Measurements from ENCODE around the gene FAM89A. TPM values are rescaled to one million over a fixed set of nuclear protein-coding genes. Genes with fewer than 3 reads are reported as not detected.

The FAM89A gene
- total RNA-seq (10 to 100 TPM; 14.3 to 26.9 TPM), polyA plus RNA-seq (10 to 100 TPM; 19.5 to 27.1 TPM)
- long read RNA-seq, donor 1, transcript FAM89A-201 (2 exons, 1,495 nt): major isoform, 14 of 14 reads
- long read RNA-seq, donor 1, partial matches to known transcripts: 0 of 14 reads
- long read RNA-seq, donor 1, other reads (novel, unspliced or antisense): 0 of 14 reads
- long read RNA-seq, donor 2, transcript FAM89A-201 (2 exons, 1,495 nt): major isoform, 6 of 6 reads
- long read RNA-seq, donor 2, partial matches to known transcripts: 0 of 6 reads
- long read RNA-seq, donor 2, other reads (novel, unspliced or antisense): 0 of 6 reads
- long read RNA-seq, donor 3, partial matches to known transcripts: 0 of 2 reads
- long read RNA-seq, donor 3, other reads (novel, unspliced or antisense): 0 of 2 reads
- long read RNA-seq, donor 4, transcript FAM89A-201 (2 exons, 1,495 nt): major isoform, 5 of 5 reads
- long read RNA-seq, donor 4, partial matches to known transcripts: 0 of 5 reads
- long read RNA-seq, donor 4, other reads (novel, unspliced or antisense): 0 of 5 reads
- long read RNA-seq, donor 5, transcript FAM89A-201 (2 exons, 1,495 nt): major isoform, 11 of 11 reads
- long read RNA-seq, donor 5, partial matches to known transcripts: 0 of 11 reads
- long read RNA-seq, donor 5, other reads (novel, unspliced or antisense): 0 of 11 reads

- no peaks in the 10 kb centered on the region for H3K36me3 ChIP-seq (ENCODE audit: control insufficient read depth in 4 of 4, insufficient read depth in 4 of 4, low read length in 4 of 4)
- H3K4me1 ChIP-seq (ENCODE audit: control insufficient read depth in 5 of 5, insufficient read depth in 5 of 5, low read length in 5 of 5): peaks cover 0 to 35% (median 8%) of the 10 kb centered on the region in 5 donors
- H3K9me3 ChIP-seq (ENCODE audit: control insufficient read depth in 4 of 4, insufficient read depth in 3 of 4, low read length in 3 of 4): peaks cover 0 to 6% (median 2%) of the 10 kb centered on the region in 4 donors
- H3K4me3 ChIP-seq: peak within 1 kb of the TSS; percentile 82
- peak within 1 kb of the TSS; percentile 11 to 85 for H3K27ac ChIP-seq (ENCODE audit: low read depth in 1 of 2, low read length in 1 of 2)
- DNase-seq (peak; percentile 66 to 77 (median 76)), ATAC-seq (ENCODE audit: insufficient read depth, low FRiP score) (peak; percentile 75)
- WGBS, 2 donors: 1% methylated on average over 43 to 82 of the region's 82 CpGs
- peaks cover 0 to 20% (median 0%) of the 10 kb centered on the region in 3 donors for H3K27me3 ChIP-seq (ENCODE audit: control insufficient read depth in 3 of 3, insufficient read depth in 3 of 3, low read length in 2 of 3)
- H3K9ac ChIP-seq (ENCODE audit: insufficient read depth in 1 of 2, low read length in 2 of 2): peak within 1 kb of the TSS in 1 of 2 donors; percentile 64
- no peak for TF ChIP-seq CTCF (IDR thresholded peaks at IDR 0.05; ENCODE audit: control extremely low read depth, extremely low read depth)
These were observed at the start of gene FAM89A for GRCh38 chr1:231040019-231040799. FAM89A (minus strand) TSS chr1:231040254; CDS start chr1:231040211, 43 bp downstream.

DNA sequence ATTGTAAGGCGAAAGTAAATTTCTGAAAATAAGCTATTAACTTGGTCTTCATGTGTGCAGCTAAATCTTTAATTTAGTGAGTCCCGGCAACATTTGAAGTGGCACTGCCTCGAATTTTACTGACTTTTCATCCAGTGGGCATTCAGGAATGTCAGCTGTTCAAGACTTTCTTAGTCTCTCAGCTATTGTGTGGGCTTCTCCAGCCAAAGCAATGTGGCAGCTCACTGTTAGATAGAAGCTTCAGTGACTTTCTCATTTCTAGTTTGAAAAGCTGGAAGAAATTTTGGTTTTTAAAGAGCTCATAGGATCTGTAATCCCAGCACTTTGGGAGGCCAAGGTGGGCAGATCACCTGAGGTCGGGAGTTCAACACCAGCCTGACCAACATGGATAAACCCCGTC lies 44.3 kb upstream of the FAM89A start:
- WGBS, 2 donors: 87 to 90% methylated on average over 5 of the region's 5 CpGs
- TF ChIP-seq CTCF (IDR thresholded peaks at IDR 0.05; ENCODE audit: control extremely low read depth, extremely low read depth): no peak
- Histone ChIP-seq H3K36me3 (ENCODE audit: control insufficient read depth in 4 of 4, insufficient read depth in 4 of 4, low read length in 4 of 4) (no peaks in the 10 kb centered on the region), H3K9me3 (ENCODE audit: control insufficient read depth in 4 of 4, insufficient read depth in 3 of 4, low read length in 3 of 4) (no peaks in the 10 kb centered on the region), H3K27me3 (ENCODE audit: control insufficient read depth in 3 of 3, insufficient read depth in 3 of 3, low read length in 2 of 3) (no peaks in the 10 kb centered on the region), H3K4me3 (no peak overlapping the region), H3K4me1 (ENCODE audit: control insufficient read depth in 5 of 5, insufficient read depth in 5 of 5, low read length in 5 of 5) (no peaks in the 10 kb centered on the region), H3K9ac (ENCODE audit: insufficient read depth in 1 of 2, low read length in 2 of 2) (no peak overlapping the region), H3K27ac (ENCODE audit: low read depth in 1 of 2, low read length in 1 of 2) (no peak overlapping the region)
- ATAC-seq (ENCODE audit: insufficient read depth, low FRiP score): no peak
- no peak for DNase-seq

GRCh38 chr1:231079163-231079562 lies 39.1 kb upstream of the FAM89A start:
- Histone ChIP-seq H3K9me3 (ENCODE audit: control insufficient read depth in 4 of 4, insufficient read depth in 3 of 4, low read length in 3 of 4) (peaks cover 0 to 5% (median 0%) of the 10 kb centered on the region in 4 donors), H3K4me1 (ENCODE audit: control insufficient read depth in 5 of 5, insufficient read depth in 5 of 5, low read length in 5 of 5) (peaks cover 0 to 1% (median 0%) of the 10 kb centered on the region in 5 donors), H3K27ac (ENCODE audit: low read depth in 1 of 2, low read length in 1 of 2) (no peak overlapping the region), H3K36me3 (ENCODE audit: control insufficient read depth in 4 of 4, insufficient read depth in 4 of 4, low read length in 4 of 4) (no peaks in the 10 kb centered on the region), H3K9ac (ENCODE audit: insufficient read depth in 1 of 2, low read length in 2 of 2) (no peak overlapping the region), H3K4me3 (no peak overlapping the region), H3K27me3 (ENCODE audit: control insufficient read depth in 3 of 3, insufficient read depth in 3 of 3, low read length in 2 of 3) (peaks cover 0 to 4% (median 0%) of the 10 kb centered on the region in 3 donors)
- no peak for TF ChIP-seq CTCF (IDR thresholded peaks at IDR 0.05; ENCODE audit: control extremely low read depth, extremely low read depth)
- WGBS, 2 donors: 93 to 94% methylated on average over 4 of the region's 4 CpGs
- ATAC-seq (ENCODE audit: insufficient read depth, low FRiP score): no peak
- DNase-seq: no peak

Measured in lung (tissue), 16 donors.